Upper lobe of left lung (tissue), 4 donors: Measurements from ENCODE around the gene PTPRC.

Source experiments
- EP300 ChIP-seq, 4 donors: sonication (generic); formaldehyde crosslinking; IDR thresholded peaks; one replicate each; pipeline ENCODE4 v1.5.1; 2017; ENCODE audit warnings: antibody characterized with exemption in 4 of 4, control low read depth in 2 of 4
- POLR2A ChIP-seq, 4 donors: fragments of 450-650 bp; IDR thresholded peaks; one replicate each; pipeline ENCODE4 v1.5.1; 2016 to 2017; ENCODE audit warnings: antibody characterized with exemption in 4 of 4, mild to moderate bottlenecking in 2 of 4
- TF ChIP-seq, protein P1 (sequence below), 6 experiments: fragments of 450-650 bp in 4 of 6; fragments of 200-600 bp in 2 of 6; sonication (generic) in 2 of 6; IDR thresholded peaks; one replicate each; pipeline ENCODE4 v1.5.1; 2016 to 2019; ENCODE audit warnings: antibody characterized with exemption in 6 of 6

DNA sequence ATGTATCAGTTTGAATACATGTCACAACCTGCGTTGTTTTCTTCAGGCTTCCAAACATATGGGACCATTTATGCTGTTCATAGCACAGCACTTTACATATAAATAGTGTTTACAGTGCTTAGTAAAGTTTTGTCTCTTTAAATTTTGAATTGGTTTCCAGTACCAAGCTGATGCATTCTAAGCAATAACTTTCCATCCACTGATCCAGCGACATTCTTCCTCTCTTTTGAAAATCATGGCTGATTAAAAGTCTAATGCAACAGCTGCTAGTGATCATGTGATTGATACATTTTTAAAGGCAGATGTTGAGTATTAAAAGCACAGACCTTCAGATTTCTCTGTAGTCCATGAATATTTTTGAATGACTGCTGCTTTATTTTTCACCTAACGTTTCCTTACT lies 154.9 kb downstream of the PTPRC start:
- TF ChIP-seq, protein P1, sequence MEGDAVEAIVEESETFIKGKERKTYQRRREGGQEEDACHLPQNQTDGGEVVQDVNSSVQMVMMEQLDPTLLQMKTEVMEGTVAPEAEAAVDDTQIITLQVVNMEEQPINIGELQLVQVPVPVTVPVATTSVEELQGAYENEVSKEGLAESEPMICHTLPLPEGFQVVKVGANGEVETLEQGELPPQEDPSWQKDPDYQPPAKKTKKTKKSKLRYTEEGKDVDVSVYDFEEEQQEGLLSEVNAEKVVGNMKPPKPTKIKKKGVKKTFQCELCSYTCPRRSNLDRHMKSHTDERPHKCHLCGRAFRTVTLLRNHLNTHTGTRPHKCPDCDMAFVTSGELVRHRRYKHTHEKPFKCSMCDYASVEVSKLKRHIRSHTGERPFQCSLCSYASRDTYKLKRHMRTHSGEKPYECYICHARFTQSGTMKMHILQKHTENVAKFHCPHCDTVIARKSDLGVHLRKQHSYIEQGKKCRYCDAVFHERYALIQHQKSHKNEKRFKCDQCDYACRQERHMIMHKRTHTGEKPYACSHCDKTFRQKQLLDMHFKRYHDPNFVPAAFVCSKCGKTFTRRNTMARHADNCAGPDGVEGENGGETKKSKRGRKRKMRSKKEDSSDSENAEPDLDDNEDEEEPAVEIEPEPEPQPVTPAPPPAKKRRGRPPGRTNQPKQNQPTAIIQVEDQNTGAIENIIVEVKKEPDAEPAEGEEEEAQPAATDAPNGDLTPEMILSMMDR (IDR thresholded peaks at IDR 0.05), result no peak
- TF ChIP-seq EP300 (IDR thresholded peaks at IDR 0.05) (no peak), POLR2A (IDR thresholded peaks at IDR 0.05) (no peak)
